Esophagus mucosa (tissue), 1 donor: ENCODE measurements around the gene ASCL5. TPM values are rescaled to one million over a fixed set of nuclear protein-coding genes. Genes with fewer than 3 reads are reported as not detected.
A peak's percentile ranks its signal among the peaks of the same experiment; 100 is the strongest.

Experiments used
- ATAC-seq: fragments of 200-7000 bp; cut with Tn5 transposase; one replicate; pipeline ENCODE4 v1.9.1; 2020
- total RNA-seq: library from RNA; stranded (reverse); gene quantifications from one replicate; pipeline ENCODE4 v1.2.4, GENCODE V29; 2023
- donor health status: DM: yes; HTN: yes; CAD: no.

The ASCL5 gene
- total RNA-seq, 1 donor from 2014 or later, result not detected

DNA sequence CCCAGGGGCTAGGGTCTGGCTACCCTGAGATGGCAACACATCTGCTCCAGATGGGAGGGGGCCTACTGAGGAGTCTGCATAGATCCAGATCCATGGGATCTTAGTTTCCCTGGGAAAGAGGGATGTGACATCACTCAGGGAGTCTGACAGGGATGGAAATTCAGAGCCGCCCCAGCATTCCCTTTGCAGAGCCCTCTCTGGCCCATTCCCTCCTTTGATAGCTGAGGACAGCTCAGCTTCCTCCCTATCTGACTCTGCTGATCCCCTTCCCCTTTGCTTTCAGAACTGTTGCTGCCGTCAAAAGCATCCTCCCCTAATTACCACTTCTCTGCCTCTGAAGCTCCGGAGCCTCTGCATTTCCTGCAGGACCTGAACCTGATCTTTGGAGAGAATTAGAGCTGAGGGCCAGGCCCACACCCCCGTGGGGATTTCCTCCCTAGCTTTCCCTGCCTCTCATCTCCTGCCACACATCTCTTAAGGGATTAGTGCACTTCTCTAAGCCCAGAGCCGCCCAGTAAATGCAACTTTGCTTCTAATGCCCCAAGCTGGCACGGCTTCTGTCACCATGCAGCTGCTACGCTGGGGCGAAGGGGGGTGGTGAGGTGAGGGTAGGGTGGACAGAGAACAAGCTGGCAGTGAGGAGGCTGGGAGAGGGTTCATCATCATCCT, 9.5 kb upstream of the ASCL5 start:
- ATAC-seq, result peak; percentile 7

DNA sequence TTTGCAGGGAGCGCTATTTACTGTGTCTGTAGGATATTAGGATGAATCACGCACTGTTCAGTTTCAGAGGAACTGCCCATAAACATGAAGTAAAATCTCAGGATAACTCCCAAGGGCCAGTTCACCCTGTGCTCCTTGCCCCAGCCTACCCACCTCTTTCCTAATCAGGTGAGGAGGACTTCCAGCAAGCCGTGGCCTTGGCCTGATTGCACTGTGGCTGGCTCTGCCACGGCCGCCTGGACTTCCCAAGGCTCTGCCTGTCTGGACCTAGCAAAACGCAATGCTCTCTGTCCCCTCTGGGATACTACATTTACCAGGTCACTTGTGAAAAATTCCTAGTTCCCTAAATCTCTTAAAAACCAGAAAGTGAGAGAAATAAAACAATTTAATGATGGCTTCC, 7.4 kb upstream of the ASCL5 start:
- no peak for ATAC-seq

DNA sequence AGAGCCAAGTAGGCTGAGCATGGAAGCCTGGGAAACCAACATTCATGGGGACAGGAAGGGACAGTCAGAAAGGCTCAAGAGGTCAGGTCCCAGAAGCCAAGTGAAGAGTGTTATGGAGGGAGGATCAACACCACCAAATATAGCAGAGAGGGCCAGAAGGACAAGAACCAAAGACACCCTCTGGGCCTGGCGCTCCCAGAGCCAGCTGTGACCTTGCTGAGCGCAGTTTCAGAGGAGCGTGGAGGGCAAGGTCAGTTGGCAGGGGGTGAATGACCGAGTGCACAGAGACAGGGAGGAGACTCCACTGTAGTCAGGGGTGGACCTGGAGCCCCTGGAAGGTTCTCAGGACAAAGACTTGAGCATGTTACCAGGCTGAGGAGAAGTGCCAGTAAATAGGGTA, 4.4 kb upstream of the ASCL5 start:
- no peak for ATAC-seq

DNA sequence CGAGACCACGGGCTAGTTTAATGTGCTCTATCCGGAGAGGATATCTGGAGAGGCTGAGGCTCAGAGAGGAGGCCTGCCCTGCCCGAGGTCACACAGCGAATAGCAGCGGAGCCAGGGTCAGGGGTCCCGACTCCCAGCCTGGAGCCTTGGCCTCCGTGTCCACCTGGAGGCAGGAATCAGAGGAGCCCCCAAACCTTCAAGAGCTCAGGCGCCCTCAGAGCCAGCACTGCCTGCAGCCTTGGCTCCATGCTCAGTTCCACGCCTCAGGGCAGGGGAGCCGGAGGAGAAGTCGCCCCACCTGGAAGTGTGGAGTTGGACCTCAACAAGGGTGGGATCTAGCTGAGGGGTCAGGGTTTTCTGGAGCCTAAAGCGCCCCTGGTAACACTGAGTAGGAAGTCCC, 2.0 kb upstream of the ASCL5 start:
- ATAC-seq, result no peak

DNA sequence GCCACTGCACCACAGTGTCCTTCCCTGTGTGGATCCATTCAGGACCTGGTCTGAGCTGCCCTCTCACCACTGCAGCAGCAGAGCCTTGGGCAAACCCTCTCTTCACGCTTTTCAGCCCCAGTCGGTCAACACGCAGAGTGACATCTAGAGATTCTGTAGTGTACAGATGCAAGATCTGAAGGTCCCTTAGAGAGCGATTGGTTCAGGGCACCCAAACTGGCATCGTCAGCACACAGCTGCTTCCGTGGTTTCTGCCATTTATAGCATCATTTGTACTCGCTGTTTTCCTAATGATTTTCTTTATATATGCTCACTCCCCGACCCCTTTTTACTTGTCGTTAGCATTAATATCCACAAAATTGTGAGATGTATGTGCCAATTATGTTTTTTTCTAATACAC, 1.5 kb upstream of the ASCL5 start:
- no peak for ATAC-seq

DNA sequence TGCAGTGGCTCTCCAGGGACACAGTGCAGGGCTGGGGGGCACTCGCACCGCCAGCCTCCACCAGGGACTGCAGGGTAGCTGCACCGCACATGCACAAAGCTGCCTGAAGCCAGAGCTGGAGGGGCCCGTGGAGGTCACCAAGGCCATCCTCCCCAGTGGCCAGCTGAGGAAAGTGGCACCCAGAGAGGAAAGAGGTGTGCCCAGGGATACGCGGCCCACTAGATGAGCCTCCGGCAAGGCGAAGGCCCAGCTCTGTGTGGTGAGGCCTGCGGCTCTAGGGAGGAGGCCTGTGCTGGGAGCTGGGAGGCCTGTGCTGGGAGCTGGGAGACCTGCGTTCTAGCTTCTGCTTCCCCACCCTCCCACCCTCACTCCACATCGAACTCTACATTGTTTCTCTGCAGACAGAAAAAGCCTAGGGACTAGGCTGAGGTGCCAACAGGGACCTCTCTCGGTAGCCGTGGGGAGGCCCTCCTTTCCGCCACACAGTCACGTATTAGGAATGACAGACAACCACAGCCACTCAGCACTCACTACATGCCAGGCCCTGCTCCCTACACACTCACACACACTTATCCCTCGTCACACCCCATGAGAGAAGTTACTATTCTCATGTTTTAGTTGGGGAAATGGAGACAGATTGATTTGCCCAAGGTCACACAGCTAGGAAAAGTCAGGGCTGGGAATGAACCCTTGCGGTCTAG, 921 bp upstream of the ASCL5 start:
- no peak for ATAC-seq

DNA sequence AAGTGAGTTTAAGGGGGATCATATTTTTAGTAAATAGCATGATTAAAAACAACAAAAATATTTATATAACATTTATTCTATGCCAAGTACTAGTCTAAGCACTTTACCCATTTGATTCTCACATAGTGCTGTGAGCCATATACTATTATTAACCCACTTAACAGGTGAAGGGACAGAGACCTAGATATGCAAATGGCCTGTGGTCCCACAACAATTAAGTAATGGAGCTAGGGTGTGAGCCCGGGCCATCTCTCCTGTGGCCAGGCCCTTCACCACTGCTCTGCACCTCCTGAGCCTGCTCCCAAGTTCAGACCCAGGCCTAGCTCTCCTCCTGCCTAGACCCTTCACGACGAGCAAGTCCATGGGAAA, 537 bp downstream of the ASCL5 start:
- peak; percentile 4 for ATAC-seq

DNA sequence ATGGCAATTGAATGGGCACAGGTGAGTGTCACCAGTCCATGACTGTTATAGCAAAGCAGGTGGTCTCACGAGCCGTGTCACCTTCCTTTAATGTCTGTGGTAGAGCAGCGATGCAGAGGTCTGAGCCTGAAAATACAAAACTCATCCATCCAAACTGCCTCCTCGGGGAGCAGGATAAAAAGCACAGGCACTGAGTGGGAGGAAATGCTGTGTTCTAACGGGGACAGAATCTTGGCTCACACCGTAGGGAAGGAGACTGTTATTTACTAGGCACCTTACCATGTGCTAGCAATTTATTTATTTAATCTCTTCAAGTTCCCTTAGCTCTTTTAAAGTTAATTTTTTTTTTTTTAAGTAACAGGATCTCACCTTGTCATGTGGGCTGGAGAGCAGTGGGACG, 1.2 kb downstream of the ASCL5 start:
- no peak for ATAC-seq

DNA sequence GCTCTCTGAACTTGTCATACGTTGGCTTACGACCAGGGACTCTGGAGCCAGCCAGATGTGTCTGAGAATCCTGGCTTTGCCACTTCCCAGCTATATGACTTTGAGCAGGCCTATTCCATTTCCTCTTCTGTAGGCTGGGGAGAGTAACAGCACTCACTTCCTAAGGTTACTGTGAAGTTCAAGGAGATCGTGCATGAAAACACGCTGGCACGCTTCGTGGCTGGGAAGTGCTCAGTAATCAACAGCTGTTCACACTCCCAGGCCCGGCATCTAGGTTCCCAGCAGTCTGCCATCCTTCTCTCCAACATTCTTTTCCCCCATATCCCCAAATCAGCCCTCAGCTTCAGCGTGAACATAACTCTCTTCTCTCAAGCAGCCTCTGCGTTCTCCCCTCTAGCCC, 2.0 kb downstream of the ASCL5 start:
- no peak for ATAC-seq

DNA sequence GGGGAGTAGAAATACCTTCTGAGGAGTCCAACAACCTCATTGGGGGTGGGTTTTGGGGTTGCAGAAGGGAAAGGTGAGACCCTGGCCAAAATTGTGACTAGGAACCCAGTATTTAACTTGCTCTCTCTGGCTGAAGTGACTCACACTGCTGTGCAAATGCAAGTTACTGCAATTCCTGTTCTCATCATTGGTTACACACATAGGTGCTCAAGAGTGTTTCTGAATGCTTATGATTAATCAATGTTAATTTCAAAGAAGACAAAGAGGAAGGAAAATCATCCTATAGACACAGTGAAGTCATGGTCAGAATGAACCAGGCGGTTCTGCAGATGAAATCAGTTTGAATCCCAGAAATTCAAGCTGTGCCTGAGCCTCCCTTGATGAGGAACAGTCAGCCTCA, 3.1 kb downstream of the ASCL5 start:
- ATAC-seq, result peak; percentile 47

DNA sequence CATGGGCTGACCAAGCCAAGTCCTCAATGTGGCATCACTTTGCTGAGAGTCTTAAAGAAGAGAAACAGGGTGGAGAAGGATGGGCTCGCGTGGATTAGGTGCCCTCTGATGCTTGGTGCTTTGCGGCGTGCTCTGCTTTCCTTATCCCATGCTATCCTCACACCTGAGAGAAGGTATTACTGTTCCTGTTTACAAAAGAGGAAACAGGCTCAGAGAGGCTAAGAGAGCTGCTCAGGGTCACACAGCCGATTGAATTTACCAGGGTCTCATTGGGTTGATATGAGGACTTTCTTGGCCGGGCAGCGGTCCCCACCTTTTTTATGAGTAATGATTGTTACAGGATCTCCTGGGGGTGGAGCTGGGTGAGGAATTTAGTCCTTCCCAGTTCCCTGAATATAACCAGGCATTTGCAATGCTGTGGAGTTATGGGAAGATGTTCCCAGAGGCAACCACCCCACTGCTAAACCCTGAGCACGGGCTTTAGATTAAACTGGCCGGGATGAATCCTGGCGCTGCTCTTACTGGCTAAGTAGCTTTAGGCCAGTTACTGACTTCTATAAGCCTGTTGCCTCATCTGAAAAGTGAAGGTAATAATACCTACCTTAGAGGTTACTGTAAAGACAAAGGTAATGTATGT, 4.5 kb downstream of the ASCL5 start:
- no peak for ATAC-seq

DNA sequence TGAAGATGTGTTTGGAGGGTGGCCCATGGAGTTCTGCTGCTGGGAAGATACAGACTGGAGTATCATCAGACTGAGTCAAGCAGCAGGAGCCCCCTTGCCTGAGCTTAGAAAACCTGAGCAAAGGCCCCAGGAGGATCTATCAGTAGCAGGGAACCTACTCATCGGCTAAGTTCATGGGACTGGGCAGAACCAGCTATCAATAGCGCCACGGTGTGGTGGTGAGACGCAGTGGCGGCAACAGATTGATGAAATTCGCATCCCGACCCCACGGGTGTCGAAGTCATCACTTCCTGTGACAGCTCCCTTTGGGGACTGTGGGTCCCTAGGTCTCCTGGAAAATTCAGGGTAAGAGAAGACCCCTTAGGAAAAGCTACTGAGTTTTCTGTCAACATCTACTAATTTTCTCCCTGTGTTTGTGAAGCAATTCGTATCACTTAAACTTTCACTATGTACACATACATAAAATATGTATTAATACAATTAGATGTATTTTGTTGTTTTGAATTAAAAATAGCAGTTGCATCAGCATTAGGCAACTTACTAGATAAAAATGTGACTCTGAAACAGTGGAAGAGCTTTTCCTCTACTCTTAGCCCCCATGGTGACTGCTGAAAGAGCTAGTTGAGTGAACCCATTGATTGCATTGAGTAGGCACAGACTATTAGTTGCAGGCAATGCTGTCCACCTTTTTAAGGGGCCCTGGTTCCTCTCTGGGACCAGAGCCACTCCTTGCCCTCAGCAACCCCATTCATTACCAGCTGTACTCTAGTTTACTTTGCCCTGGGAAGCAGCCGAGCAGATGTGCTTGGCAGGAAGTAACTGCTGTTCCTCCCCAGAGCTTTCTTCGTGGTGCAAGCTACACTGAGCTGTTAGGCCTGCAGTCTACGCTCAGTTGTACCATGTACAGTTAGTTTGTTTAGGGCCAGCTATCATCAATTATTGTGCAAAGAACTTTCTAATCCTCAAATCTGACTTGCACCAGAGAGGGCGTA, 7.5 kb downstream of the ASCL5 start:
- peak; percentile 46 for ATAC-seq

DNA sequence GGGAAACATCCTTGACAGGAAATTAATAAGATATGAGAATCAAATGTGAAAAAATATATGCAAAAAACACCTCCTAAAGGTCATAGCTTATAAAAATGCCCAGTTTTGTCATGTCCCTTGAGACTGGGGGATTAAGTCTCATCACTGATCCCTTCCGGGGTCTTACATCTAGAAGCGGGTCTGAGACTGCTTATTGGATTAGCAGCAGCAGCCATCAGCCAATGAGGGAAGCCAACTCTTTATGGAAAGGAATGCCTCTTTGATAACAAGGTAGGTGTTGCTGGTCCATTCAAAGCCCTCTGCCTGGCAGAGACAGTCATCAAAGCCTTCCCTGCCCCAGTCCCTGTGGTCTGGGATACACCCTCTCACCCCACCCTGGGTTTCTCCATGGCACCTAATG, 10.9 kb downstream of the ASCL5 start:
- no peak for ATAC-seq

DNA sequence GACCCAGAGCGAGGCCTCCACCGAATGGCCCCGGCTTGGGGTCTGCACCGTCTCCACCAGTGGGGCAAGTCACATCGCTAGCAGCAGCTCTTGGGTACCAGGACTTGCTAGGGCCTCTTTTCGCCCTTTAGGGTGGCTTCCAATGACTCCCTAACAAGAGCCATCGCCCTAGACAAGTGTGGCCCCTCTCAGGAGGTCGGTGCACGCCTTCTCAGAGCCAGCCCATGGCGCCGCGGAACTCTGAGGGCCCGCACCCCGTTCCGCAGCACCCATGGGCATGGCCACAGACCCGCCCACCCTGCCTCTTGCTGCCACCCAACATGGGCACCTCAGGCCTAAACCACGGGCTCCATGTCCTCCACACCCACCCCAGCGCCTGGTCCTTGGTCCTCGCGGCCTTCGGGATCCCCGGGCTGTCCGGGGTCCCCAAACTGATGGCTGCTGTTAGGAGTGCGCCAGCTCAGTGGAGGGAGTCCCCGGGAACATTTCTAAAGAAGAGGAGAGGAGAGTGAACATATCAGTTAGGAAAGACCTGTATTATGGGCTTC, 11.5 kb downstream of the ASCL5 start:
- ATAC-seq, result no peak

DNA sequence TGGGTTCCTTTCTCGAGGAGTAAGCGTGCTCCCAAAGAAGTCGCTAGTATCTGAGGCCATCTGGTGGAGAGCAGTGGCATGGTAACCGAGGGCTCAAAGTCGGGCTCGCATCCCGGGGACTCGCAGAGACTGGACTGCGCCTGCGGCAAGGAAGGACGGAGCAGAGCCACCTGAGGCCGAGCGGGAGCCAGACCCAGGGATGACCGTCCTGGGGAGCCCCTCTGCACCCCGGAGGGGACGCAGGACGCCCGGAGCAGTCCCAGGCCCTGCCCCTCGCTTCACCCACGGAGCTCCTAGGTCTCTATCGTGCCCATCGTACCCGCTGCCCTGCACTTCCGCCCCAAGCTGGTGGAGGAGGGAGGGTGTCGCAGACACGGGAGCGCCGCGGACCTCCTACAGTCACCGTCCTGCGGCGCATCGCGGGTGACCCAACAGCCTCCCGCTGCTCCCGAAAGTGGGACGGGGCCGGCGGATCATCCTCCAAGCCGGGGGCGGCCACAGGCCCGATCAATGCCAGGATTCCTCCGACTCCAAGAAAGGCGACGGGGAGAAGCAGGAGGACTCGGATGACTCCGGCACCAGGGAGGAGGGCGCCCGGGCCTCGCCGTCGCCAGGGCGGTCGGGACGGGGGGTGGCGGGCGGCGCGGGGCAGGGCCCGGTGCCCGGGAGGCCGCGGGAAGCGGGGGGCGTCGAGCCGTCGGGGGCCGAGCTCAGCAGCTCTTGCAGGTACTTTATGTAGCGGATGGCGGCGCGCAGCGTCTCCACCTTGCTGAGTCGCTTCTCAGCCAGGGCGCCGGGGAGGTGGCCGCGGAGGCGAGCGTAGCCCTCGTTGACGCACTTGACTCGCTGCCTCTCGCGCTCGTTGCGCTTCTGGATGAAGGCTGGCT, 12.5 kb downstream of the ASCL5 start:
- ATAC-seq, result peak; percentile 93

DNA sequence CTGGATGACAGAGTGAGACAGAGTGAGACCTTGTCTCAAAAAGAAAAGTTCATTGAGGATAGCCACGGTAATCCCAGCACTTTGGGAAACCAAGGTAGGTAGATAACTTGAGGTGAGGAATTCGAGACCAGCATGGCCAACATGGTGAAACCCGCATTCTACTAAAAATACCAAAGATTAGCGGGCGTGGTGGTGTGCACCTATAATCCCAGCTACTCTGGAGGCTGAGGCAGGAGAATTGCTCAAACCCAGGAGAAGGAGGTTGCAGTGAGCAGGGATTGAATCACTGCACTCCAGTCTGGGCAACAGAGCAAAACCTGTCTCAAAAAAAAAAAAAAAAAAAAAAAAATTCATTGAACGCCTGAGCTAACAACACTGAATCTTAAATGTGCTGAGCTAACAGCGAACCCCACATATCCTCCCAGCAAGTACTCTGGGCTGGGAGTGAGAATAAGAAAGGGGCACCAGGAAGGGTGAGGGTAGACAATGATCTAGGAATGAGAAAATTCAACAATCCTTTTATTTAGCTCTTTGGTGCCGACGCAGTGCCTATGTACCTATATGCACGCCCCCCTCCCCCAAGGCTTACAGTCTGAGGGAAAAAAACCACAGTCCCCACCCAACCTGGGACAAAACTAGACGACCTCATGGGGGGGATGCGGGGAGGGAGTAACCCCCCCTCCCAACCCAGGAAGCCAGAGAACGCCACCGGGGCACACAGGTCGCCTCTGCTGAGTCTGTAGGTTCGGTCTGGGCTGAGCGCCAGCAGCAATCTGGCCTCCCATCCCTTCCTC, 13.3 kb downstream of the ASCL5 start:
- ATAC-seq, result no peak

DNA sequence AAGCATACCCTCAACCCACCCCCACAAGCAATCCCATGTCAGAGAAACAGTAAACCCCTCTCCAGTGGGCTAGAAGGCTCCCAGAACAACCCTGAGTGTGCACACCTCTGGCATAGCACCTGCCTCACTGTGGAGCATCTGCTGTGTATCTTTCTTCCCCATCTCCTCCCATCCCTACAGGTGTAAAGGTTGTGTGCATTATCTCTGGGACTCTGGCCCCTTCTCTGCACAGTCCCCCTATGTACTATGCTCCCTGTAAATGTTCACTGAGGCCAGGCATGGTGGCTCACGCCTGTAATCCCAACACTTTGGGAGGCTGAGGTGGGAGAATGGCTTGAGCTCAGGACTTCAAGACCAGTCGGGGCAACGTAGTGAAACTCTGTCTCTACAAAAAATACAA, 14.1 kb downstream of the ASCL5 start:
- no peak for ATAC-seq

DNA sequence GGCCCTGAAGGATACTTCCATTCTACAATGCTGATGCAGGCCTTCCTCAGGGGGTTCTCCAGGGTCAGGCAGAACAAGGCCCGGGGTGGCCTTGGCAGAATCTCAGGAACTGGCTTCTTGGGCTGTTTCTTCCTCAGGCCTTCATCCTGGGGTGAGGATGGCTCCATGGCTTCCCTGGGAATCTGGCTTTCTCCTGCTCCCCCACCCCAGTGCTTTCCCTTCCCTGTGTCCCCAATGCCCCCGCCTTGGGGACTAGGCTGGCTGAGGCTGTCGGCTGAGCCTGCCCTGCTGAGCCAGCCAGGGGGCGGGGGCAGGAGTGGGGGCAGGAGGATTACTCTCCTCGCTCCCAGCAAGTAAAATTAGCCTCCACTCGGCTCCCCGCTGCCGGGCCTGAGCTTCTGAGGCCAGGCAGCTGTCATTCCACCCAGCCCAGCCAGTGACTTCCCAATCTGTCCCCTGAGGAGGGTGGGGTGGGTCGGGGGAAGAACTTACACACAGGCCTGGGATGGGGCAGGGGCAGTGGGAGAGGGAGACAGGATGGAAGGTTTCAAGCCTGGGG, 14.7 kb downstream of the ASCL5 start, which contains the start of gene CACNA1S:
Gene CACNA1S (minus strand): TSS at position 254 of the 559 bp plus-strand sequence. CDS start 87 bp downstream, at position 167.
- ATAC-seq, result no peak

DNA sequence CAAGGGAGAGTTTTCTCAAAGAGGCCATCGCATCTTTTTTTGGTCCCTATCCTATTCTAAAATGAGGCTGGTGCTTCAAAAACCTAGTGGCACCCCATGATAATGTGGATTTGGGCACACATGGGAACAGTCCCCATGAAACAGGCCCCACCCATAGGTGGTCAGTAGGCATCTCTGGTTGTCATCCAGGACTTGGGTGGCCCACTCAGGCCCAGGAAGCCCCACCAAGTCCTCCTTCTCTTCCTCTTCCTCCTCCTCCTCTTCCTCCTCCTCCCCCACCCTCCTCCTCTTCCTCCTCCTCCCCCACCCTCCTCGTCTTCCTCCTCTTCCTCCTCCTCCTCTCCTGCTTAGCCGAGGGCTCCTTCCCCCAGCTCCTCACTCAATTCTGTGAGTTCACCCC, 15.3 kb downstream of the ASCL5 start:
- no peak for ATAC-seq

DNA sequence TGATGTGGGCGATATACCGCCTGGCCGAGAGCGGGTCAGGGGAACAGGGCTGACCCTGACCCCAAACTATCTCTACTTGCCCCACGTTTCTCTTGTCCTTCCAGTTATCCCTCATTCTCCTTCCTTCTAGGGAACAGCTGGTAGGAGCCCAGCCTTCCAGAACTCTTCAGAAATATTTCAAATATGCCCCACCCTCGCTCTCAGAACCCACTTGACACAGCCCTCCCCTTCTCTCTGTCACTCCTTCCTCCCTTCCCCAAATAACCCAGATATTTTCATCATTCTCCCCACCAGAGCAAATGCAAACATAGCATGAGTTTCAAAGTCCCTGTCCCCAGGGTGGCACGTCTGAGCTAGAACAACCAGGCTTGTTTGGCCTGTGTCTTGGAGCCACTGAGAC, 15.8 kb downstream of the ASCL5 start:
- no peak for ATAC-seq
